Measurements from ENCODE around the gene SSH2.

DNA sequence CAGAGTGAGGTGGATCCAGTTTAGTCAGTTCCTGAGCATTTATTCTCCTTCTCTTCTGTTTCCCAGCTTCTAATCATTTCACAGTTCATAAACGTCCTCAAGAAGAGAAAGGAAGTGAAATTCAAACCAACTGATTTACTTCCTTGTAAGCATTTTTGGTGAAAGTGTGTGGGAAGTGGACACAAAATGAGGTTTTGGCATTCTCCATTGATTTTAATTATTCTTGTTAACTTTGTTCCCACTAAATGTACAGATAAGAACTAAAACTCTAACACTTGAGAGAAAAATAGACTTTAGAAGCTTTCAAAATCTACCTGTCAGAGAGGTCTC lies 264.6 kb downstream of the SSH2 start:
- TF ChIP-seq EZH2 (IDR thresholded peaks at IDR 0.05) (no peak), POLR2AphosphoS5 (IDR thresholded peaks at IDR 0.05; ENCODE audit: borderline replicate concordance, low read depth, low read length) (no peak), FOXP2 (optimal IDR thresholded peaks at IDR 0.05; ENCODE audit: control extremely low read depth, extremely low read length, insufficient read depth) (no peak)
